Lung (tissue), 12 donors: ENCODE data around the gene RMND1. TPM values are rescaled to one million over a fixed set of nuclear protein-coding genes. Genes with fewer than 3 reads are reported as not detected.

Experiments
- ATAC-seq: fragments of 200-7000 bp; cut with Tn5 transposase; one replicate; pipeline ENCODE4 v1.9.1; 2020; ENCODE audit warnings: moderate number of reproducible peaks; ENCODE audit not compliant: insufficient read depth, low FRiP score
- DNase-seq, 3 donors: peaks; one replicate each; pipeline ENCODE4 v3.0.0-alpha.2; 2013 to 2017
- H3K27ac ChIP-seq, 2 donors: one replicate each; pipeline ENCODE4 v1.5.1; 2013; ENCODE audit warnings: mild to moderate bottlenecking in 2 of 2, moderate library complexity in 2 of 2, control low read depth in 1 of 2, inconsistent platforms in 1 of 2, low read depth in 1 of 2, low read length in 1 of 2
- H3K27me3 ChIP-seq, 3 donors: one replicate each; pipeline ENCODE4 v1.5.1; 2013; ENCODE audit warnings: low read length in 2 of 3; ENCODE audit not compliant: control insufficient read depth in 3 of 3, insufficient read depth in 3 of 3
- H3K36me3 ChIP-seq, 4 donors: one replicate each; pipeline ENCODE4 v1.5.1; 2013; ENCODE audit warnings: low read length in 4 of 4, mild to moderate bottlenecking in 1 of 4, moderate library complexity in 1 of 4; ENCODE audit not compliant: control insufficient read depth in 4 of 4, insufficient read depth in 4 of 4
- H3K4me1 ChIP-seq, 5 donors: one replicate each; pipeline ENCODE4 v1.5.1; 2013; ENCODE audit warnings: low read length in 5 of 5, mild to moderate bottlenecking in 2 of 5, moderate library complexity in 1 of 5; ENCODE audit not compliant: control insufficient read depth in 5 of 5, insufficient read depth in 5 of 5
- H3K4me3 ChIP-seq: one replicate; pipeline ENCODE4 v1.5.1; 2013; ENCODE audit warnings: mild to moderate bottlenecking, control low read depth, moderate library complexity
- H3K9ac ChIP-seq, 2 donors: one replicate each; pipeline ENCODE4 v1.5.1; 2013; ENCODE audit warnings: low read length in 2 of 2, control low read depth in 1 of 2; ENCODE audit not compliant: insufficient read depth in 1 of 2
- H3K9me3 ChIP-seq, 4 donors: one replicate each; pipeline ENCODE4 v1.5.1; 2013; ENCODE audit warnings: low read length in 3 of 4, mild to moderate bottlenecking in 1 of 4, moderate library complexity in 1 of 4; ENCODE audit not compliant: control insufficient read depth in 4 of 4, insufficient read depth in 3 of 4
- WGBS, 2 donors: extraction: QIAGEN DNeasy Blood & Tissue Kit; methylation state at CpG; one replicate each; pipeline ENCODE4 v1.1.7; 2013; 5-methylcytosine and 5-hydroxymethylcytosine counted together
- polyA plus RNA-seq, 2 donors: library from polyadenylated mRNA; stranded (reverse); fragments of 200-250 nt; gene quantifications; one replicate each; pipeline ENCODE4 v1.2.1, GENCODE V29; 2013
- total RNA-seq, 2 donors: library from RNA; depleted of rRNA in 1 of 2; stranded (reverse); fragments of >200 nt in 1 of 2; gene quantifications; one replicate each; pipeline ENCODE4 v1.2.1, GENCODE V29; 2014 to 2021
- TF ChIP-seq, protein P1 (sequence below): IDR thresholded peaks from 2 replicates; pipeline ENCODE4 v1.5.1; 2012; ENCODE audit warnings: mild to moderate bottlenecking; ENCODE audit errors: control extremely low read depth, extremely low read depth
- donor health status: control.
- donor health status: control.
- donor health status: Bipolar disorder and iron deficiency.
- donor health status: healthy.
- donor health status: DM: yes; HTN: yes; CAD: no.

The RMND1 gene
- total and polyA plus RNA-seq, 4 donors = 10.2 to 43.2 (median 21.9) TPM

DNA sequence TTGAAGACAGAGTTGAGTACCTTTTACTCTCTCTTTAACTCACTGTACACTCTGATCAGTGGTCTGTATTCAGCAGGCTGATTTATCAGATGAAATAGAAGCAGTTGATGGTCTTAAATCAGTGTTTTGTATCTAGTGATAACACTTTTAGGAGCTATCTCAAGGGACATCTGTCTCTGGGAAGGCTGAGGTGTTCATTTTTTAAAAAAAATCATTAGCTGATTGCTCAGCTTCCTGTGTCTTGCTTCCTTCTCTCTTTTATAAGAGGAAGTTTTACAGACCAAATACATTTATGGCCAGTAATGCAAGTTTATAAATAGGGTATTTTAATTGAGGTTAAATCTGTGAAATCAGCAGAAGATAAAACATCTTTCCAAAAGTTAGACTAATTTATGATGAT, 29.9 kb upstream of the RMND1 start:
- DNase-seq (peak in 1 of 3 donors; percentile 16), ATAC-seq (no peak)
- Histone ChIP-seq H3K4me3 (no peak overlapping the region), H3K27ac (no peak overlapping the region), H3K9me3 (no peaks in the 10 kb centered on the region), H3K27me3 (no peaks in the 10 kb centered on the region), H3K9ac (peak overlapping the region in 1 of 2 donors; percentile 71), H3K36me3 (no peaks in the 10 kb centered on the region), H3K4me1 (peaks cover 0 to 6% (median 0%) of the 10 kb centered on the region in 5 donors)
- TF ChIP-seq, protein P1, sequence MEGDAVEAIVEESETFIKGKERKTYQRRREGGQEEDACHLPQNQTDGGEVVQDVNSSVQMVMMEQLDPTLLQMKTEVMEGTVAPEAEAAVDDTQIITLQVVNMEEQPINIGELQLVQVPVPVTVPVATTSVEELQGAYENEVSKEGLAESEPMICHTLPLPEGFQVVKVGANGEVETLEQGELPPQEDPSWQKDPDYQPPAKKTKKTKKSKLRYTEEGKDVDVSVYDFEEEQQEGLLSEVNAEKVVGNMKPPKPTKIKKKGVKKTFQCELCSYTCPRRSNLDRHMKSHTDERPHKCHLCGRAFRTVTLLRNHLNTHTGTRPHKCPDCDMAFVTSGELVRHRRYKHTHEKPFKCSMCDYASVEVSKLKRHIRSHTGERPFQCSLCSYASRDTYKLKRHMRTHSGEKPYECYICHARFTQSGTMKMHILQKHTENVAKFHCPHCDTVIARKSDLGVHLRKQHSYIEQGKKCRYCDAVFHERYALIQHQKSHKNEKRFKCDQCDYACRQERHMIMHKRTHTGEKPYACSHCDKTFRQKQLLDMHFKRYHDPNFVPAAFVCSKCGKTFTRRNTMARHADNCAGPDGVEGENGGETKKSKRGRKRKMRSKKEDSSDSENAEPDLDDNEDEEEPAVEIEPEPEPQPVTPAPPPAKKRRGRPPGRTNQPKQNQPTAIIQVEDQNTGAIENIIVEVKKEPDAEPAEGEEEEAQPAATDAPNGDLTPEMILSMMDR = no peak

DNA sequence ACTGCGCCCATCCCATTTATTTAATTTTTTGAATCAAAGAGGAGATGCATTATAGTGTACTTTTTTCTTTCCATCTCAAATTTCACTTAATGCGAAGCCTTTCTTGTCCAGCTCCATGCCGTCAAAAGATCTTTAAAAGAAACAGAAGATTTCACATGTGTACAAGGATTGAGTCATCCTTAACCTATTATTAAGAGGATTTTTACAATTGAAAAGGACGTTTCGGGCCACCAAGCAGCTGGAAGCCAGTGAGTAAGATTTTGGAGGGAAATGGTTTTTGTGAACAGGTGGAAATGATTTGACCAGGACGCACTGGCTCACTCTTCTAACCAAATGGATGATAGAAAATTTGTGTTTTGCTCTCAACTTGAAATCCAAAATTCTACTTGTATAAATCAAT, 26.7 kb upstream of the RMND1 start:
- H3K36me3 ChIP-seq = no peaks in the 10 kb centered on the region
- H3K4me3 ChIP-seq = no peak overlapping the region
- H3K9ac ChIP-seq = no peak overlapping the region
- WGBS, 2 donors = 94% methylated on average over 6 of the region's 6 CpGs
- no peaks in the 10 kb centered on the region for H3K9me3 ChIP-seq
- no peaks in the 10 kb centered on the region for H3K27me3 ChIP-seq
- TF ChIP-seq, protein P1 = no peak
- DNase-seq (no peak), ATAC-seq (no peak)
- H3K27ac ChIP-seq = no peak overlapping the region
- peaks cover 0 to 9% (median 2%) of the 10 kb centered on the region in 5 donors for H3K4me1 ChIP-seq

DNA sequence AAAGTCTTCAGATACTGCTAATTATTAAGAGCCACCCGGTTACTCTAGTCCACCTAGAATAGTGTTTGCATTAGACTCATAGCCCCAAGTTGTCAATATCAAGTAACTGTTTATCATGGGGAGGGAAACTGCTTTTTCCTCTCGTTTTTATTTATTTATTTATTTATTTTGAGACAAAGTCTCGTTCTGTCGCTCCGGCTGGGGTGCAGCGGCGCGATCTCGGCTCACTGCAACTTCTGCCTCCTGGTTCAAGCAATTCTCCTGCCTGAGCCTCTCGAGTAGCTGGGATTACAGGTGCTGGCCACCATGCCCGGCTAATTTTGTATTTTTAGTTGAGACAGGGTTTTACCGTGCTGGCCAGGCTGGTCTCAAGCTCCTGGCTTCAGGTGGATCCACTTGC, 25.8 kb upstream of the RMND1 start:
- no peak overlapping the region for H3K4me3 ChIP-seq
- peaks cover 0 to 9% (median 2%) of the 10 kb centered on the region in 5 donors for H3K4me1 ChIP-seq
- no peak overlapping the region for H3K27ac ChIP-seq
- H3K27me3 ChIP-seq = no peaks in the 10 kb centered on the region
- 95 to 98% methylated on average over 12 of the region's 12 CpGs for WGBS, 2 donors
- TF ChIP-seq, protein P1 = no peak
- H3K9me3 ChIP-seq = no peaks in the 10 kb centered on the region
- no peak overlapping the region for H3K9ac ChIP-seq
- DNase-seq (no peak), ATAC-seq (no peak)
- H3K36me3 ChIP-seq = no peaks in the 10 kb centered on the region
